Erythroblast (primary cell): Measurements from ENCODE around the gene CERKL.

Experiments used
- GATA1 ChIP-seq: IDR thresholded peaks from 2 replicates; pipeline ENCODE4 v1.6.1; 2011; ENCODE audit warnings: low read depth, mild to moderate bottlenecking, control low read depth, low read length, moderate library complexity
- POLR2A ChIP-seq: IDR thresholded peaks from 2 replicates; pipeline ENCODE4 v1.6.1; 2011; ENCODE audit warnings: mild to moderate bottlenecking, low read length

DNA sequence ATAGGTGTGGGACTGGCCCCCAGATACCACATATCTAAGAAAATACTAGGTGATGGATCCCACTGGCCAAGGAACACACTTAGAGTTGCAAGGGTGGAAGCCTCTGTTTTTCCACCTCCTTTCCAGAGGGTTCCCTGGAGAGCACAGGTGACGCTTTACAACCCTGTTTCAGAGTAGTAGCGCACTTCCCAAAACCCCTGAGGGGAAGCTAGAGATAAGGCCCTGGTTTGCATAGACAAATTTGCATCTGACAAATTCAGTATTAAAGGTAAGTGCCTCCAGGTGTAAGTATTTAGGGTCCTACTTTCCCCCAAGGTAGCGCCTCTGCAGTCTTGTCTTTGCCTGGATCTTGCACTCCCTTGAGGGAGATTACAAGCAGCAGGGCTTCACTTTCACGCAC lies 474 bp upstream of the CERKL start:
- TF ChIP-seq POLR2A (no peak), GATA1 (no peak)
